HG03039 (cell line): ENCODE measurements around the gene TBC1D22A.
"Not testable (repeated sequence)": the region's sequence is repeated elsewhere in the genome, so short reads cannot be mapped to it uniquely, and the experiment has no call there.

Source experiments
- ATAC-seq: cut with Tn5 transposase; IDR thresholded peaks from one replicate; pipeline ENCODE4 v1.9.1; 2021; ENCODE audit warnings: mild to moderate bottlenecking, moderate library complexity; ENCODE audit not compliant: unreplicated experiment

Gene TBC1D22A

DNA sequence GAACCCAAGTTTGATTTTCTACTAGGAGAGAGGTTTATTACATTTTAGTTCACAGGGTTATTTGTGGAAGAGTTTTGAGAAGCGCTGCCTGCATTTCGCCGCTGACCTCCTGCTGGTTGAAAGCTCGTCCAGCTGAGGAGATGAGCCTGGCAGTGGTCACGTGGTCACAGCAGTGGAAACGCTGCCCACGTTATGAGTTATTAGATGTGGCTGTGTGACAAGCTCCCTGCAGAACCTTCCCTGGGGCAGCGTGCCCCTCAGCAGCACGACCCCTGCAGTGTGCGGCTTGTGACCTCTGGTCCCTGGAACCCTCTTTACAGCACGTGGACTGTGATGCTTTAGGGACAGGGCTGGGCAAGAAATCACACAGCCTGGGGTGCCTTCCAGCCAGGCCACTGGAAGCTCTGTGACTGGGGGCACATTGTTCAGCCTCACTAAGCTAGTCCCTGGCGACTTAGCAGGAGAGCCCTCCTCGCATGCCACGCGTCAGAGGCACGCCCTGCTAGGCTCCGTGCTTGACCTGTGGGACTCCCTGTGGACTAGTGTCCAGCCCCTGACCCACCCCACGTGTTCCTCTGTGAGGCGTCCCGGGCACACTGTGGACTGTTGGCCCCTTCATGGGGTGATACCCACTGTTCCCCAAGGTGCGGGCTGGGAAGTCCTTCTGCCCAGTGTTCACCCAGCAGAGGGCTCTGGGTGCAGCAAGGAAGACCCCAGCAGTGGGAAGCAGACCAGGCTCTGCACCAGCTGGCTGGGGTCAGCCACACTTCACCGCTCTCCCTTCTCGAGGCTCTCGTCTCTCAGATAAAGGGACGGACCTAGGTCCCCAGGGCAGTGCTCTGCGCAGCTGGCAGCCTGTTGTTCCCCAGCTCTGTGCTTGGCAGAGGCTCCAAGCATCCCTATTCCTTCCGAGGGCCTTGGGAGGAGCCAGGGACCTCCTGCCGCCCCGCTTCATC lies 349.5 kb downstream of the TBC1D22A start:
- ATAC-seq: no peak

DNA sequence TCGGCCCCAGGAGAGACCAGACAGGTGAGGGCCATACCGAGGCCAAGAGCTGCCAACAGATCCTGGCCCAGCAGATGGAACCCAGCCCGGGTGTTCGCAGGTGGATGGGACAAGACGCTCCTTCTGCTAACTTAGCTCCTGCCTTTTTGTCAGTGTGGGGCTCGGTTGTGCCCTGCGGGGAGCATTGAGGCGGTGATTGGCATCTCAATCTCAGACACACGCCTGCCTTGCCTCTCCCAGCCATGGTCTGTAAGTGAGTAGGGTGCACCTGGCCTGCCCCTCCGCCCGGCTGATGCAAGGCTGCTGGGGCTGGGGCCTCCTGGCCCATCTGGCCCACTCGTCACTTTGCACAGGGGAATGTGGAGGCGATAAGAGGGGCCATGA lies 350.1 kb downstream of the TBC1D22A start:
- ATAC-seq: no peak

DNA sequence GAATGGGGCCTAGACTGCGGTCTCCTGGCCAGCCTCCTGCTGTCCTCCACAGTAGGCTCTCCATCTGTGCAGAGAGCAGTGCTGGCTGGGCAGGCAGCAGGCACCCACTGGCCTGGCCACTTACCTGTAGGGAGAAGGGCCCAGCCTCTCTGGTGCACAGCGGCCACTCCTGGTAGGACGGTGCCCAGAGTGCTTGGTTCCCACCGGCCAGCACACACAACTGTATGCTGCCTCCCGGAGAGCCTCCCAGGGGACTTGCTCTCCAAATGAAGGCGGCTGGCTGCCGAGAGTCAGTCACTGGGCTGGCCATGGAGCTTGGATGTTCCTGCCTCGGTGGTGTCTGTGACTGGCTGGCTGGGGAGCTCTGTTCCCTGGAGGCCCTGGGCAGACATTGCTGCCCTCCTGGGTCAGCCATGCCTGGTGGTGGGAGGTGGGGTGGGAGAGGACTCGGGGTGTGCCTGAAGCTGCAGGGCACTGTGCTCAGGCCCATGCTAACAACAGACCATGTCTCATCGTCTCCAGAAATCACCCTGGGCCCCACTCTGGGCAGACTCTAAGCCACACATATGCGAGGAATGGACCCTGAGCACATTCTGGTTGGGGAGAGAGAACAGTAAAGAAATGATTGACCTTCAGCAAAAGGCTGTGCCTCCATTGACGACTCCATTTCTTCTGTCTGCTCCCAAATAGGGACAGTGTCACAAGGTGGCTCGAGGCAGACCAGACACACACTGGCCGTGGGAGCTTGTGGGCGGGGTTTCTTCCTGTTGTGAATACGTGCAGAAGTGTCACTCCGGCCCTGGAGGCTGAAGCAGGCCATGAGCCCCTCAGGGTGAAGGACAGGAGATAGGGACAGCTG lies 350.8 kb downstream of the TBC1D22A start:
- no peak for ATAC-seq

DNA sequence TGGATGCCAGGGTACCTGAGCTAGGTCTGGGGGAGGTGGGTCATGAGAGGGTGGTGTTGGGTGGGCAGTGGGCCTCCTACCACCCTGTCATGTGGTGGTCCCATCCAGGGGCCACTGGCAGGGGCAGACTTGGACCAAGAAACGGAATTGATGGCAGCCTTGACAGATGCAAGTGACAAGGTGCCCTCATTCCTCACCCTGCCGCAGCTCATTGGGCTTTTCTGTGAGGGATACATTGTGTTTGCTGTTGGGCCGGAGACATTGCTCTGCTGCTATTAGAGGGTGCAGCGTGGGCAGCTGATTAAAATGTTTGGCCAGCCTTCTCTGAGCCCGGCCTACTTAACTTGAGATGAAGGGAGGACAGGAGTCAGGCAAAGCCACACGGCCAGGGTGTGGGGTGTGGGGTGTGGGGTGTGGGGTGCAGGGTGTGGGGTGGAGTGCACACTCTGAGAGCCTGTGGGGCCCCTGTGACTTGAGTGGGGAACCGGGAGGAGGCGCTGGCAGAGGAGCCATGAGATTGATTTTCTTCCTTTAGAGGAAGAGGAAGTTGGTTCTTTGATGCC lies 351.5 kb downstream of the TBC1D22A start:
- ATAC-seq: no peak

DNA sequence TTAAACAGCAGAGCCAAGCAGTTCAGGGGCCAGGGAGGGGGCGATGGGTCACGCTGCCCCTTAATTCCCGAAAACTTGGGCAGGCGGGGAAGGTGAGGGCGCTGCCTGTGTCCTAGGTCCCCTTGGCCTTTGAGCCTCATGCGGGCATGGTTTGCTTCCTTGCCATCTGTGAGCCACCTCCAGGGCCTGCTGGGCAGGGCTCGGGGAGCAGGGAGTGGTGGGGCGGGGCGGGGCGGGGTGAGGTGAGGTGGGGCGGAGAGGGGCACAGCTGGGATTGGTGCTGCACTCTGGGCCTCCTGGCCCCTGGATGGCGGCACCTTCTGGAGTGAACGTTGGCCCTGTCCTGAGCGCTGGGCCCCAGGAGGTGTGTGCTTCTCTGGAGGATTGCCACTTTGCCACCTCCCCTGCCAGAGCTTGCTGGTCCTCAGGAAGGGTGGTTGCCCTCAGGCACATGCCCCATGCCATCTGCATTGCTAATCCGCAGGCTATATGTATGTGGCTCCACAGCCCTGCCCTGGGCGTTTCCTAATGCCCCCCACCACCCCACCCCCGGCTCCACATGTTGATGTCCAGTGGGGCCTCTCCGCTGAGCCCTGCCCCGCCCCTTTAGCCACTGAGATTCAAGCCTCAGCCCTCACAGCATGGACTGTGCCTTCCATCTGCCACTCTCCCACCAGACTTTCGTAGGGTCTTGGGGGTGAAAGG lies 352.5 kb downstream of the TBC1D22A start:
- ATAC-seq: no peak

DNA sequence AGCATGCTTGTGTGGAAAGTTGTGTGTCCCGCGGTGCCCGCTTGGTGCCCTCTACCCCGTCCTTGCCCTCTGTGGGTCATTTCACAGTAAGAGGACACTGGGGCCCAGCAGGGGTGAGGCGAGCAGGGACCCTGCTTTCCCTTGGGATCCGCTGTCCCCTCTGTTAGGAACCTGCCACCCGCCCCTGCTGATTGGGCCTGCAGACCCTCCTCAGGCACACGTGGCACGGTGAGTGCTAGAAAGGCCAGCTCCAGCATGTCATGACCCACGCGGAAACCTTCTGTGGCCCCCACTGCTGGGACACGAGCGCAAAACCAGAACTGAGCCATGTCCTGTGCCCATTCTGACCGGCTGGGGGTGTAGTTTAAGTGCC lies 353.1 kb downstream of the TBC1D22A start:
- ATAC-seq: no peak

DNA sequence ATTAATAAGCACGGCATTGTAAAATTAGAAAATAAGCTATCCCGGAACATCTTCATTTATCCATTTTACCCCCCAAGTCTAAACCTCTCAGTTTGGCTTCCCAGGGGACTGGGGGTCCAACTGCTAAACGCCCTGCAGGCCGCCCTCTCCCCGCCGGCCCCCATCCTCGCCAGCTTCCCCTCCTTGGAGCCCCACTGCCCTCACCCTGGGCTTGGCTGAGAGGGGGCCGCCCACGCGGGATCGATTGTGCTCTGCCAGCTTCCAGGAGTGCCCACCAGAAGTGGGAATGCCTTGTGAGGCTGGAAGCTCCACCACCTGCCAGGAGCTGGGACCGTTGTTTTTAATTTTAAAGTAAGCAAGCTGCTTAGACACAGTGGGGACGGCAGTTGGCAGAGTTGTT lies 353.5 kb downstream of the TBC1D22A start:
- ATAC-seq: no peak

DNA sequence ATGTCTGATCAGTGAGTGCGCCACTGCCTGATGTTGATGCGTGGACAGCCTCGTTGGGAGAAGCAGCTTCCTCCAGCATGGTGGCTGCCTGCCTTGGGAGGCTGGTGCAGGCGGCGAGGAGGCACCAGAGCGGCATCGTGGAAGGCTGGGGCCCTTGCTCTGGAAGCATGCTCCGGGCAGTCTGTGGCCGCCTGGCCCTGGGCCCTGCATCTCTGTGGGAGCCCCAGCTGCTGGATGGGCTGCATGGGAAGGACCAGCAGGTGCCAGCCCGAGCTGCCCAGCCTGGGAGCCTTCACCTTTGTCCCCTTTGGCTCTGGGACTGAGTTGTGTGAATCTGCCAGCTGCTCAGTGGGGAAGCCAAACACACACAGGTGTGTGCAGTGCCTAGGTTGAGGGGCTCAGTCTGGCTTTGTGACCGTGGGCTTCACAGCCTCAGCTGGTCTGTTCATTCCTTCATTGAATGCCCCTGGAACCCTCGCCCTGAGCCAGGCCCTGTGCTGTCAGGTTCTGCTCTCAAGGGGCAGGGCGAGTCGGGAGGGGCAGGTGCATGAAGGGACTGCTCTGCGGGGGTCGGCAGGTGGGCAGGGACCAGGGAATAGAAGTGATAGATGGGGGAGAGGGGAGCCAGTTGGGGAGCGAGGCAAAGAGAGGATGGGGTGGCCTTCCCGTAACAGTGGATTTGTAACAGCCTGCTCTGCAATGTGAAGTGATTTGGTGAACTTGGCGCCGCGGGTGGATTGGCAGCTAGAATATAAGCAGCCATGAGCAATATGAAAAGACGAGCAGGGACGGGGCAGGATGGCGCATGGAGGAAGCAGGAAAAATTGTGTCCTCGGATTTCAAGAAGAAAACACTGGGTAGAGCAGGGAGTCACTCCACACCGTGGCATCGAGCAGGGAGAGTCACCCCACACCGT lies 354.2 kb downstream of the TBC1D22A start:
- no peak for ATAC-seq

DNA sequence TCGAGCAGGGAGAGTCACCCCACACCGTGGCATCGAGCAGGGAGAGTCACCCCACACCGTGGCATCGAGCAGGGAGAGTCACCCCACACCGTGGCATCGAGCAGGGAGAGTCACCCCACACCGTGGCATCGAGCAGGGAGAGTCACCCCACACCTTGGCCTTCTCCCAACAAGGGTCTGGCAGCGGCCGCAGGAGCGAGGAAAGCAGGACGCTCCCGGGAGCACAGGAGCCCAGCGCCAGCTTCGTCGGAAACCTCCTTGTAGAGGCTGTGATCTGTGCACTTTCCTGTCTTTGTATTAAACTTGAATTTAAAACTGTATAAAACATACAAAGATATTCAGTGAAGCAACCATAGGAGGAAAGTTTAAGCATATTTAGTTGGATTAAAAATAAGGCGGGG lies 355.0 kb downstream of the TBC1D22A start:
- ATAC-seq: not testable (repeated sequence)

DNA sequence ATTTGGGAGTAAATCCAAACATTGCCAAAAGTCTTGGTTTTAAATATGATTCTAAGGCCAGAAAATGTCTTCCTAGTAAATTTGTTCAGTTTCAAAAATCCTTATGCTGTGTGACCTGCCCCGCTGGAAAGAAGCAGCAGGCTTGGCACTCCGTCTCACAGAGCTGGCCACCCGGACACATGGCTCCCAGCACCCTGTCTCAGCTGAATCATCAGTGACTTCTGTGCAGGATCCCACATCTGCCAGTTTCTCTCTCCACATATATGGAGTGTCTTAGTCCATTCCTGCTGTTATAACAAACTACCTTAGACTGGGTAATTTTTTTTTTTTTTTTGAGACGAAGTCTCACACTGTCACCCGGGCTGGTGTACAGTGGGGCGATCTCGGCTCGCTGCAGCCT lies 356.7 kb downstream of the TBC1D22A start:
- no peak for ATAC-seq

DNA sequence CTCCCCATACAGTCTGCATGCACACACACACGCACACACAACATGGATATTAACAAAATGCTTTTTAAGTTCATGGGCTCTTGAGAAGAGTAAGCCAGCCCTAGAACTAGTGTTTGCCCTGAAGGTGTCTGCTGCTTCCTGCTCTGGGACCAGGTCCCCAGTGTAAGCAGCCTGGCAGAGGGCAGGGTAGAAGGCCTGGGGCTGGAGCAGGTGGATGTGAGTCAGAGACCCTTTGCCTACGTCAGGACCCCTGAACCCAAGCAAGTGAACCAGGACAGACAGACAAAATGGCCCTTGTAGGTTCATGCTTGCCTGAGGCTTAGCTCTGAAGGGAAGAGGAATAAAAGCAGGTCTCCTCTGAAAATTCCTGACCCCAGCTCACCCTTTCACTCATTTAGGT lies 357.9 kb downstream of the TBC1D22A start:
- no peak for ATAC-seq

DNA sequence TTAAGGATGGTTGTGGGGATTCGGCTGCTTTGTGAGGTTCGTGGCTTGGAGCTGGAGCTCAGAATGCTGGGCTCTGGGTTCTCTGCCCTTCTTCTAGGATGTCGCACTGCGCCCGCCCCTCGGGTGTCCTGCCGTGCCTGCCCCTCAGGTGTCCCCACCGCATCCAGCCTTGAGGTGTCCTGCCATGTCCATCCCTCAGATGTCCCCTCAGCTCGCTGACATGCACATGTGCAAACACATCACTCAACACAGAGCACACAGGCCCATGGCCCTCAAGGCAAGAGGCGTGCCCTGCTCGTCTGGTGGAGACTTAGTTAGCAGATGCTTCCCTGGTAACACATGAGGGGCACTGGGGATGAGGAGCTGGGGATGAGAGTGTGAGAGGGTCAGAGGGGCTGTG lies 359.3 kb downstream of the TBC1D22A start:
- ATAC-seq: no peak

DNA sequence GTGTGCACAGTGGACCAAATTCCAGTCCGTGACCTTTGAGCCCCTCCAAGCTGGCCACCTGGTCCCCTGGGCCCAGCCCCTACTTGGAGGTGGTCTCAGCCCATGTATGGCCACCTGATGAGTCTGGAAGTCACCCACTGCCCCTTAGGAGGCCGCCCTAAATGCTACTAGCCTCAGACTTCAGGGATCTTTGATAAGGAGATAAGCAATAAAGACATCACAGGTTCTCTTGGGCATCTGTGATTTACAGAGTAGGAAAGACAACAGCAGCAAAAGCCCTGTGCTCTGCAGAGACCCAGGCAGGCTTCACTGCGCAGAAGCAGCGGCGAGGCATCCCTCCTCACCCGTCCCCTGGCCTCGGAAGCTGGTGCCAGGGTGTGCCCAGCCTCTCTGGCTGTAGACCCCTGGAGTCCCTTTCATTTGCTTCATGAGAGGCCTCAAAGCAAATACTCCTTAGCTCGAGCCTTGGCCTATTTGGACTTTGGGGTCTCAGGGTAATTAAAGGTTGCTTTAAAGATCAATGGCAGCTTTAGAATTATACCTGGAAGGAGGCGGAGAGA lies 360.1 kb downstream of the TBC1D22A start:
- no peak for ATAC-seq

DNA sequence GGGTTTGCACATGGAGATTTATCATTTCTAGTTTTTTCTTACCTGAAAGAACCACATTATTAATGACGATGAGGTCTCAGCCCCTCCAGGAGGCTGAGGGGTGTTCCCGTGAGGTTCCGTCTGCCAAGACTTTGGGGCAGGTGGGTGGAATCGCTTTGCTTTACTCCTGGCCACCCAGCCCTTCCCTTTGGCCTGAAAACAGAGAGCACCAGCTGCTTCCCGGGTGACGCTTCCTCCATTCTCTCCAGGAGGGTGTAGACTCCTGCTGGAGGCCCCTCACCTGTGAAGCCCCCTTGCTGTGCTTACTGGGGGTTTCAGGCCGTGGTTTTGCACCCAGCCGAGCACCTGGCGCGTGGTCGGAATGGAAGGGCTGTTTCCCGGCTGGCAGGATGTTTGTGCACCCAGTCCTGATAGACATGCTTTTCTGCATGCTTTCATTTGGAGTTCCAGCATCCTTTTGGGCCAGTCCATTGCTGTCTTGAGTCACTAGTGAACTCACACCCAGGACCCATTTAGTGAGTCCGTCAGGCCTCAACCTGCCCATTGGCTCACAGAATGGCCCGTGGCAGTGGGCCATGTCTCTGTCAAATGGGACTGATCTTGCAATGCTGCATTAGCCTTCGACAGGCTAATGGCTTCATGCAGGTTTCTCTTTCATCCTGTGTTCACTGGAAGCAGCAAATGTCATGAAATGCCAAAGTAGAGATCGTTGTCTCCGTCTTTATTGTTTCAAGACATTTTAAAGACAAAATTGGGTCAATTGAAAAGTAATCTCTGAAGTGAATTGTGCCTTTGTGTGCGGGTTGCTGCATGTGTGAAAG lies 360.8 kb downstream of the TBC1D22A start:
- ATAC-seq: no peak

DNA sequence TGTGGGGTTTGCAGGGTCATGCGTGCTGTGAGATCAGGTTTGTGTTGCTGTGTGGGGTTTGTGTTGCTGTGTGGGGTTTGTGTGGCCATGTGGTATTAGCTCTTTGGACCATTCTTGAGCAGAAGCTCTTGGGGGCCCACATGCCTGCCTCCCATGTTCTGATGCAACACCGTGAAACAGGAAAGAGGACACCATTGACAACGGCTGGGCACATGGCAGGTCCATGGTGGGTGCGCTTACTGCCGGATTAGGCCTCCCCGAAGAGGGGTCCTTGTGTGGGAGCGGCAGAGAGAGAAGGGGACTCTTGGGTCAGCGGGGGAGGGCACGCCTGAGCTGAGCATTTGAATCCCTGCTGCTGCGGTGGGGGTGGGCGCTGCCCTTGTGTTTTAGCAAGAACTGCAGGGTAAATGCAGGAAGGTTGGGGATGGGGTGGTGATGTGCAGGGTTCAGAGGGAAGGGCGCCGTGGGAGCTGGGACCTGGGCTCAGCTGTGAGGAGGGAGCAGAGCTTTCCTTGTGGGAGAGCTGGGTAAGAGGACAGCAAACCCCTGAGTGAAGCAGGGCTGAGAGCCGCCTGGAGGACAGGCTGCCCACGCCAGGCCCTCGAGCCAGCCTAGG lies 361.5 kb downstream of the TBC1D22A start:
- no peak for ATAC-seq

DNA sequence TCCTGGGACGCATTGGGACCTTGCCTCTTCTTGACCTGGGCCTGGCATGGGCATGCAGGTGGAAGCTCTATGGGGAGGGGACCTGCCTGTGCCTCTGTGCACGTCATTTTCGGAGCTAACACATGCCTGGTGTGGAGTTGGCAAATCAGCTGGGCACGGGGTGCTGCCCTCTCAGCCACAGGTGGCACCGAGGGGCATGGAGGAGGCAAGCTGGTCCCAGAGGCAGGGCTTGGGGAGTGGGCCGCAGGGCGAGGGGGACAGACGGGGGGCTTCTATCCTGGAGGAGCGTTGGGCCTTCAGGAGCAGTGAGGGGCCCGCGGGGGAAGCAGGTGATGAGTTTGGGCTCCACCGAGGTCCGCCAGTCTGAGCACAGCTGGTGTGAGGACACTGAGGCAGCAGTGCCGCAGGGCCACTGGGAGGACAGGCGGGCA lies 362.0 kb downstream of the TBC1D22A start:
- no peak for ATAC-seq

DNA sequence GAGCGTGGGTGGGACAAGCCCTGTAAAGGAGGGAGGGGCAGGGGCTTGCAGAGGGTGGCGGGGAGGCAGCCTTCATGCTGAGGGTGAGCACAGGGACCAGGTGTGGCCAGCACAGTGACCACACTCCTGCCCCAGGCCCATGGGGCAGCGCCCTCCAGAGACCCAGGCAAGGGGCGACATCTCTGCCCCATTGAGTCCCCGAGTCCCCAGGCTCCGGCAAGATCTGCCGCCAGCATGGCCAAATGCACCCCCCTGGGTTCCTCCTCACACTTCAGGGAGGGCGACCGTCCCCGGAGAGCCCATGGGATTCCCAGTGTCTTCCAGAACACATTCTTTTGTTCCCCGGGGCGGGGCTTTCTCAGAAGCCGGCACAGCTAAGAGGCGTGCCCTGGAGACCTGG lies 362.5 kb downstream of the TBC1D22A start:
- ATAC-seq: no peak

DNA sequence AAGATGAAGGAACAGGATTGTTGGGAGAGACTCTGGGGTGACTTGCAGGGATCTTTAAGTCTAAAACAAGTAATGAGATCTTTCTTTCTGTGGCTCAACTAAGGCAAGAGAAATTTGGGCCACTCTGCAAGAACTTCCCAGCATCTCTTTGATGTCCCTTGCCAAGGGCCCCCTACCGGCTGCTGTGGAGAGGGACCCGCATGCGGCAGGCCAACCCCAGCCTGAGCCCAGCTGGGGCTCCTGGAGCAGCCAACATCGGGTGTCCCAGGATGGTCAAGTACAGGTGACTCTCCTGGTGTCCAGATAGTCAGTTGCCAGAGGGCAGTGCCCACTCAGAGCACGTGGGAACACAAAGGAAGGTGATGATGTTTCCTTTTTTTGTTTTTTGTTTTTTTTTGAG lies 363.2 kb downstream of the TBC1D22A start:
- no peak for ATAC-seq
